Nasal cavity respiratory epithelium epithelial cell of viscerocranial mucosa (primary cell): ENCODE data around the gene USP17L15. TPM values are rescaled to one million over a fixed set of nuclear protein-coding genes. Genes with fewer than 3 reads are reported as not detected.

ENCODE experiments used
- total RNA-seq: library from RNA; depleted of rRNA; stranded (reverse); fragments of >200 nt; gene quantifications from 2 replicates; pipeline ENCODE4 v1.2.3, GENCODE V29; 2014

USP17L15 gene
- not detected in 2 replicates for total RNA-seq

GRCh38 chr4:9234085-9234484 lies at the start of gene USP17L15:
Gene USP17L15, plus strand, starts transcription at chr4:9234385. Its CDS starts 0 bp downstream, at chr4:9234385.

GRCh38 chr4:9210357-9210756 lies 23.8 kb upstream of the USP17L15 start, which contains the start of gene USP17L10:
Gene USP17L10, plus strand, starts transcription at chr4:9210657. Its CDS starts 0 bp downstream, at chr4:9210657.

GRCh38 chr4:9215105-9215504 lies 19.1 kb upstream of the USP17L15 start, which contains the start of gene USP17L11:
Gene USP17L11, plus strand, starts transcription at chr4:9215405. Its CDS starts 0 bp downstream, at chr4:9215405.

GRCh38 chr4:9219852-9220251 lies 14.3 kb upstream of the USP17L15 start, which contains the start of gene USP17L12:
Gene USP17L12, plus strand, starts transcription at chr4:9220152. Its CDS starts 0 bp downstream, at chr4:9220152.

GRCh38 chr4:9224596-9224995 lies 9.6 kb upstream of the USP17L15 start, which contains the start of gene USP17L13:
Gene USP17L13, plus strand, starts transcription at chr4:9224896. Its CDS starts 0 bp downstream, at chr4:9224896.

GRCh38 chr4:9243579-9243978 lies 9.4 kb downstream of the USP17L15 start, which contains the start of gene USP17L17:
Gene USP17L17, plus strand, starts transcription at chr4:9243879. Its CDS starts 0 bp downstream, at chr4:9243879.

GRCh38 chr4:9247953-9248680 lies 13.9 kb downstream of the USP17L15 start, which contains the start of gene USP17L18:
Gene USP17L18, plus strand, starts transcription at chr4:9248630. Its CDS starts 0 bp downstream, at chr4:9248630.

GRCh38 chr4:9253078-9253477 lies 18.9 kb downstream of the USP17L15 start, which contains the start of gene USP17L19:
Gene USP17L19, plus strand, starts transcription at chr4:9253378. Its CDS starts 0 bp downstream, at chr4:9253378.

GRCh38 chr4:9257824-9258223 lies 23.6 kb downstream of the USP17L15 start, which contains the start of gene USP17L20:
Gene USP17L20, plus strand, starts transcription at chr4:9258124. Its CDS starts 0 bp downstream, at chr4:9258124.

GRCh38 chr4:9262572-9262971 lies 28.4 kb downstream of the USP17L15 start, which contains the start of gene USP17L21:
Gene USP17L21, plus strand, starts transcription at chr4:9262872. Its CDS starts 0 bp downstream, at chr4:9262872.

GRCh38 chr4:9267319-9267718 lies 33.1 kb downstream of the USP17L15 start, which contains the start of gene USP17L22:
Gene USP17L22, plus strand, starts transcription at chr4:9267619. Its CDS starts 0 bp downstream, at chr4:9267619.

Other genes starting within 250 kb of the USP17L15 start
- not detected in 2 replicates for gene FAM90A26, start 64.0 kb upstream of the USP17L15 start, total RNA-seq
- not detected in 2 replicates for gene USP17L10, start 23.7 kb upstream of the USP17L15 start, total RNA-seq
- not detected in 2 replicates for gene USP17L11, start 19.0 kb upstream of the USP17L15 start, total RNA-seq
- gene USP17L12, start 14.2 kb upstream of the USP17L15 start, total RNA-seq = not detected in 2 replicates
- gene USP17L13, start 9.5 kb upstream of the USP17L15 start, total RNA-seq = not detected in 2 replicates
- not detected in 2 replicates for gene USP17L17, start 9.5 kb downstream of the USP17L15 start, total RNA-seq
- not detected in 2 replicates for gene USP17L18, start 14.2 kb downstream of the USP17L15 start, total RNA-seq
- not detected in 2 replicates for gene USP17L19, start 19.0 kb downstream of the USP17L15 start, total RNA-seq
- not detected in 2 replicates for gene USP17L20, start 23.7 kb downstream of the USP17L15 start, total RNA-seq
- gene USP17L21, start 28.5 kb downstream of the USP17L15 start, total RNA-seq = not detected in 2 replicates
- gene USP17L22, start 33.2 kb downstream of the USP17L15 start, total RNA-seq = not detected in 2 replicates
- not detected in 2 replicates for gene USP17L24, start 90.8 kb downstream of the USP17L15 start, total RNA-seq
- gene USP17L25, start 95.5 kb downstream of the USP17L15 start, total RNA-seq = not detected in 2 replicates
- gene USP17L26, start 100.3 kb downstream of the USP17L15 start, total RNA-seq = not detected in 2 replicates
- not detected in 2 replicates for gene USP17L5, start 105.0 kb downstream of the USP17L15 start, total RNA-seq
- gene USP17L27, start 109.8 kb downstream of the USP17L15 start, total RNA-seq = not detected in 2 replicates
- not detected in 2 replicates for gene USP17L28, start 114.5 kb downstream of the USP17L15 start, total RNA-seq
- not detected in 2 replicates for gene USP17L29, start 119.3 kb downstream of the USP17L15 start, total RNA-seq
- gene USP17L30, start 128.7 kb downstream of the USP17L15 start, total RNA-seq = not detected in 2 replicates
- gene DEFB131A, start 210.0 kb downstream of the USP17L15 start, total RNA-seq = not detected in 2 replicates